Liver (tissue), 9 donors: ENCODE data around the gene ERCC6L2. TPM values are rescaled to one million over a fixed set of nuclear protein-coding genes. Genes with fewer than 3 reads are reported as not detected.

Source experiments
- DNase-seq: peaks from one replicate; pipeline ENCODE4 v3.0.0-alpha.2; 2017; ENCODE audit warnings: low spot score
- H3K27ac ChIP-seq, 2 donors: one replicate each; pipeline ENCODE4 v1.7.0; 2013; ENCODE audit warnings: inconsistent platforms in 2 of 2, low read length in 2 of 2, control low read depth in 1 of 2, low read depth in 1 of 2, mild to moderate bottlenecking in 1 of 2
- H3K27me3 ChIP-seq, 4 donors: one replicate each; pipeline versions ENCODE4 v1.6.1 to v1.7.0; 2013; ENCODE audit warnings: low read length in 3 of 4, inconsistent platforms in 1 of 4, mild to moderate bottlenecking in 1 of 4, moderate library complexity in 1 of 4; ENCODE audit not compliant: control insufficient read depth in 4 of 4, insufficient read depth in 4 of 4
- H3K36me3 ChIP-seq, 4 donors: one replicate each; pipeline versions ENCODE4 v1.6.1 to v1.7.0; 2013; ENCODE audit warnings: low read length in 3 of 4, mild to moderate bottlenecking in 3 of 4, low read depth in 1 of 4, moderate library complexity in 1 of 4; ENCODE audit not compliant: control insufficient read depth in 4 of 4, insufficient read depth in 3 of 4
- H3K4me1 ChIP-seq, 4 donors: one replicate each; pipeline versions ENCODE4 v1.6.1 to v1.7.0; 2013; ENCODE audit warnings: low read length in 3 of 4, mild to moderate bottlenecking in 3 of 4, moderate library complexity in 1 of 4; ENCODE audit not compliant: control insufficient read depth in 4 of 4, insufficient read depth in 4 of 4
- H3K4me3 ChIP-seq, 3 donors: one replicate each; pipeline versions ENCODE4 v1.6.1 to v1.7.0; 2013; ENCODE audit warnings: low read length in 3 of 3, control low read depth in 1 of 3, low read depth in 1 of 3, mild to moderate bottlenecking in 1 of 3
- H3K9ac ChIP-seq, 2 donors: one replicate each; pipeline ENCODE4 v1.7.0; 2013; ENCODE audit warnings: low read length in 2 of 2, mild to moderate bottlenecking in 2 of 2, moderate library complexity in 2 of 2, control low read depth in 1 of 2, low read depth in 1 of 2
- H3K9me3 ChIP-seq, 4 donors: one replicate each; pipeline versions ENCODE4 v1.6.1 to v1.7.0; 2013; ENCODE audit warnings: low read length in 3 of 4; ENCODE audit not compliant: control insufficient read depth in 4 of 4
- FOXA1 ChIP-seq: IDR thresholded peaks from 2 replicates; pipeline ENCODE4 v1.6.1; 2016; ENCODE audit warnings: antibody characterized with exemption
- GABPA ChIP-seq, 2 donors: IDR thresholded peaks in 1 of 2; conservative IDR thresholded peaks in 1 of 2; 2 replicates each; pipeline ENCODE4 v1.6.1; 2016; ENCODE audit warnings: antibody characterized with exemption in 2 of 2, mild to moderate bottlenecking in 1 of 2, moderate library complexity in 1 of 2
- HNF4A ChIP-seq, 2 donors: conservative IDR thresholded peaks; 2 replicates each; pipeline ENCODE4 v1.6.1; 2016; ENCODE audit warnings: antibody characterized with exemption in 2 of 2, mild to moderate bottlenecking in 2 of 2
- HNF4G ChIP-seq: IDR thresholded peaks from 2 replicates; pipeline ENCODE4 v1.6.1; 2016; ENCODE audit warnings: antibody characterized with exemption
- RAD21 ChIP-seq, 2 donors: IDR thresholded peaks; 2 replicates each; pipeline ENCODE4 v1.6.1; 2016; ENCODE audit warnings: antibody characterized with exemption in 2 of 2, mild to moderate bottlenecking in 2 of 2
- TAF1 ChIP-seq: conservative IDR thresholded peaks from 2 replicates; pipeline ENCODE4 v1.6.1; 2016; ENCODE audit warnings: antibody characterized with exemption, mild to moderate bottlenecking
- YY1 ChIP-seq: IDR thresholded peaks from 2 replicates; pipeline ENCODE4 v1.6.1; 2016; ENCODE audit warnings: antibody characterized with exemption, mild to moderate bottlenecking
- WGBS: extraction: QIAGEN DNeasy Blood & Tissue Kit; methylation state at CpG from one replicate; pipeline ENCODE4 v1.1.7; 2013; 5-methylcytosine and 5-hydroxymethylcytosine counted together
- polyA plus RNA-seq, 2 donors: library from polyadenylated mRNA; stranded (reverse) in 1 of 2; unstranded in 1 of 2; fragments of 200-250 nt in 1 of 2; fragments of >200 nt in 1 of 2; fragmentation: Nextera tagmentation in 1 of 2; extraction: Ambion mirVana in 1 of 2; gene quantifications; one replicate each; pipeline versions ENCODE4 v1.2.1 to v1.2.3, GENCODE V29; 2013 to 2015
- total RNA-seq, 2 donors: library from RNA; depleted of rRNA; stranded (reverse); fragments of >200 nt; gene quantifications; one replicate each; pipeline ENCODE4 v1.2.3, GENCODE V29; 2014
- TF ChIP-seq, protein P1 (sequence below): IDR thresholded peaks from 2 replicates; pipeline ENCODE4 v1.6.1; 2016; ENCODE audit warnings: antibody characterized with exemption
- TF ChIP-seq, protein P2 (sequence below): IDR thresholded peaks from 2 replicates; pipeline ENCODE4 v1.6.1; 2016; ENCODE audit warnings: antibody characterized with exemption, mild to moderate bottlenecking
- TF ChIP-seq, protein P3 (sequence below): IDR thresholded peaks from 2 replicates; pipeline ENCODE4 v1.6.1; 2016; ENCODE audit warnings: antibody characterized with exemption
- donor health status: healthy.
- donor health status: healthy.
- donor health status: healthy.
- donor health status: healthy.
- donor health status: healthy.

Gene ERCC6L2
- total and polyA plus RNA-seq, 4 donors: 4.7 to 46.0 (median 22.0) TPM

DNA sequence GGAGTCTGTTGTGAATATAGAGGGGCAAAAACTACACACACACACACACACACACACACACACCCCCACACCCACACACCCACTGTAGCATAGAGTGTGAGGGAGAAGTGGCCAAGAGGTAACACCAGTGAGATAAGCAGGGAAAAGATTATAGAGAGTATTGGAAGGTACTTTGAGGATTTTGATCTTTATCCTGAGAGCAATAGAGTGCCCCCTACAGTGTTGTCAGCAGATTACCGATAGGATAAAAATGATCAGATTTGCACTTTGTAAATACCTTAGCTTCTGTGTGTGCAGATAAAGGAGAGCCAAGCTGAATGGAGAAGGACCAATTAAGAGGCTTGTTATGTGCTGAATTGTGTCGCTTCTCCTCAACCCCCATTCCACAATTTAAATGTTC lies 32.3 kb downstream of the ERCC6L2 start:
- no peak for DNase-seq
- H3K36me3 ChIP-seq: peaks cover 0 to 3% (median 1%) of the 10 kb centered on the region in 4 donors
- 94% methylated on average over 2 of the region's 2 CpGs for WGBS
- H3K4me3 ChIP-seq: no peak overlapping the region
- no peak overlapping the region for H3K27ac ChIP-seq
- TF ChIP-seq RAD21 (IDR thresholded peaks at IDR 0.05): no peak
- H3K9ac ChIP-seq: no peak overlapping the region
- no peaks in the 10 kb centered on the region for H3K9me3 ChIP-seq
- H3K27me3 ChIP-seq: no peaks in the 10 kb centered on the region
- peaks cover 0 to 5% (median 2%) of the 10 kb centered on the region in 4 donors for H3K4me1 ChIP-seq

DNA sequence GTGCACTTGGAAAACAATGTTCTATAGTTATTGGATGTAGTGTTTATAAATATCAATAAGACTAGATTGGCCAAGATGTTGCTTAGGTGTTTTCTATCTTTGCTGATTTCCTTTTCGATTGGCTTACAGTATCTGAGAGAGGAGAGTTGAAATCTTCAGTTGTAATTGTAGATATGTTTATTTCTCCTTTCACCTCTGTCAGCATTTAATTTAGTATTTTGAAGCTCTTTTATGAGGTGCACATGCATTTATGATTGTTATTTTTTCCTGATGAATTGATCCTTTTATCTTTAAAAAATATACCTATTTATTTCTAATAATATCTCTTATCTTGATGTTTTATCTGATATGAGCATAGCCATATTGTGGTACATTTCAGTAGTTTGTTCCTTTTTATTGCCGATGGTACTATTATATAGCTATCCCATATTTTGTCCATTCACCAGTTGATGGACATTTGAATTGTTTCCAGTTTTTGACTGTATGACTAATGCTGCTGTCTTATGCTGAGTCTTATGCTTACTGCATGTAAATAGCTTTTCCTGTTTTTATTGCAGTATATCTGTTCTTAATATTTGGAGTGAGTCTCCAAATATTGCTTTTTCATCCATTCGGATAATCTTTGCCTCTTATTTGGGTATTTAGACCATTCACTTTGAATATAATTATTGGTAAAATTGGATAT lies 34.7 kb downstream of the ERCC6L2 start:
- Histone ChIP-seq H3K27ac (no peak overlapping the region), H3K9me3 (no peaks in the 10 kb centered on the region), H3K27me3 (no peaks in the 10 kb centered on the region), H3K4me3 (no peak overlapping the region), H3K36me3 (peaks cover 0 to 3% (median 1%) of the 10 kb centered on the region in 4 donors), H3K4me1 (peaks cover 0 to 5% (median 2%) of the 10 kb centered on the region in 4 donors), H3K9ac (no peak overlapping the region)
- TF ChIP-seq, protein P1, sequence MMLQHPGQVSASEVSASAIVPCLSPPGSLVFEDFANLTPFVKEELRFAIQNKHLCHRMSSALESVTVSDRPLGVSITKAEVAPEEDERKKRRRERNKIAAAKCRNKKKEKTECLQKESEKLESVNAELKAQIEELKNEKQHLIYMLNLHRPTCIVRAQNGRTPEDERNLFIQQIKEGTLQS: no peak
- TF ChIP-seq HNF4A (conservative IDR thresholded peaks at IDR 0.05): no peak
- TF ChIP-seq HNF4G: no peak
- no peak for TF ChIP-seq YY1
- TF ChIP-seq, protein P2, sequence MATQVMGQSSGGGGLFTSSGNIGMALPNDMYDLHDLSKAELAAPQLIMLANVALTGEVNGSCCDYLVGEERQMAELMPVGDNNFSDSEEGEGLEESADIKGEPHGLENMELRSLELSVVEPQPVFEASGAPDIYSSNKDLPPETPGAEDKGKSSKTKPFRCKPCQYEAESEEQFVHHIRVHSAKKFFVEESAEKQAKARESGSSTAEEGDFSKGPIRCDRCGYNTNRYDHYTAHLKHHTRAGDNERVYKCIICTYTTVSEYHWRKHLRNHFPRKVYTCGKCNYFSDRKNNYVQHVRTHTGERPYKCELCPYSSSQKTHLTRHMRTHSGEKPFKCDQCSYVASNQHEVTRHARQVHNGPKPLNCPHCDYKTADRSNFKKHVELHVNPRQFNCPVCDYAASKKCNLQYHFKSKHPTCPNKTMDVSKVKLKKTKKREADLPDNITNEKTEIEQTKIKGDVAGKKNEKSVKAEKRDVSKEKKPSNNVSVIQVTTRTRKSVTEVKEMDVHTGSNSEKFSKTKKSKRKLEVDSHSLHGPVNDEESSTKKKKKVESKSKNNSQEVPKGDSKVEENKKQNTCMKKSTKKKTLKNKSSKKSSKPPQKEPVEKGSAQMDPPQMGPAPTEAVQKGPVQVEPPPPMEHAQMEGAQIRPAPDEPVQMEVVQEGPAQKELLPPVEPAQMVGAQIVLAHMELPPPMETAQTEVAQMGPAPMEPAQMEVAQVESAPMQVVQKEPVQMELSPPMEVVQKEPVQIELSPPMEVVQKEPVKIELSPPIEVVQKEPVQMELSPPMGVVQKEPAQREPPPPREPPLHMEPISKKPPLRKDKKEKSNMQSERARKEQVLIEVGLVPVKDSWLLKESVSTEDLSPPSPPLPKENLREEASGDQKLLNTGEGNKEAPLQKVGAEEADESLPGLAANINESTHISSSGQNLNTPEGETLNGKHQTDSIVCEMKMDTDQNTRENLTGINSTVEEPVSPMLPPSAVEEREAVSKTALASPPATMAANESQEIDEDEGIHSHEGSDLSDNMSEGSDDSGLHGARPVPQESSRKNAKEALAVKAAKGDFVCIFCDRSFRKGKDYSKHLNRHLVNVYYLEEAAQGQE: no peak
- TF ChIP-seq GABPA (IDR thresholded peaks at IDR 0.05 in 1 of 2, conservative IDR thresholded peaks at IDR 0.05 in 1 of 2): no peak
- TF ChIP-seq TAF1: no peak
- no peak for TF ChIP-seq FOXA1
- TF ChIP-seq, protein P3, sequence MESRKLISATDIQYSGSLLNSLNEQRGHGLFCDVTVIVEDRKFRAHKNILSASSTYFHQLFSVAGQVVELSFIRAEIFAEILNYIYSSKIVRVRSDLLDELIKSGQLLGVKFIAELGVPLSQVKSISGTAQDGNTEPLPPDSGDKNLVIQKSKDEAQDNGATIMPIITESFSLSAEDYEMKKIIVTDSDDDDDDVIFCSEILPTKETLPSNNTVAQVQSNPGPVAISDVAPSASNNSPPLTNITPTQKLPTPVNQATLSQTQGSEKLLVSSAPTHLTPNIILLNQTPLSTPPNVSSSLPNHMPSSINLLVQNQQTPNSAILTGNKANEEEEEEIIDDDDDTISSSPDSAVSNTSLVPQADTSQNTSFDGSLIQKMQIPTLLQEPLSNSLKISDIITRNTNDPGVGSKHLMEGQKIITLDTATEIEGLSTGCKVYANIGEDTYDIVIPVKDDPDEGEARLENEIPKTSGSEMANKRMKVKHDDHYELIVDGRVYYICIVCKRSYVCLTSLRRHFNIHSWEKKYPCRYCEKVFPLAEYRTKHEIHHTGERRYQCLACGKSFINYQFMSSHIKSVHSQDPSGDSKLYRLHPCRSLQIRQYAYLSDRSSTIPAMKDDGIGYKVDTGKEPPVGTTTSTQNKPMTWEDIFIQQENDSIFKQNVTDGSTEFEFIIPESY: no peak
- no peak for DNase-seq
- 96% methylated on average over 3 of the region's 3 CpGs for whole genome bisulfite sequencing

DNA sequence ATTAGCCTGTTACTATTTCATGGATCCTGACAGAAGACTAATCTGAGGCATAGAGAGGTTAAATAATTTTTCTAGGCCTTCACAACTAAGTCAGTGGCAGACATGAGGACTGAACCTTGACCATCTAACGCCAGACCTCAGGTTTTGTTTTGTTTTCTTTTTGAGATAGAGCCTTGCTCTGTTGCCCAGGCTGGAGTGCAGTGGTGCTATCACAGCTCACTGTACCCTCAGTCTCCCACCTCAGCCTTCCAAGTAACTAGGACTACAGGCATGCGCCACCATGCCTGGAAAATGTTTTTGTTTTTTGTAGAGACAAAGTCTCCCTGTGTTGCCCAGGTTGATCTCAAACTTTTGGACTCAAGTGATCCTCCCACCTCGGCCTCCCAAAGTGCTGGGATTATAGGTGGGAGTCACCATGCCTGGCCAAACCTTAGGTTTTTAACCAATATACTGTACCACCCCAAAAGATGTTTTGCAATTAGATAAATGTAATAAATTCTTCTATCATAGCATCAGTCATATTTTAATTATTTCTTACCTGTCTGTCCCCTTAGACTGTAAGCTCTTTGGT lies 35.4 kb downstream of the ERCC6L2 start:
- DNase-seq: no peak
- Histone ChIP-seq H3K9ac (no peak overlapping the region), H3K27ac (no peak overlapping the region), H3K36me3 (peaks cover 0 to 4% (median 3%) of the 10 kb centered on the region in 4 donors), H3K27me3 (no peaks in the 10 kb centered on the region), H3K4me3 (no peak overlapping the region), H3K9me3 (no peaks in the 10 kb centered on the region), H3K4me1 (peaks cover 0 to 5% (median 2%) of the 10 kb centered on the region in 4 donors)
- WGBS: 74% methylated on average over 3 of the region's 3 CpGs
- TF ChIP-seq, protein P2: no peak
- peak; percentile 23 to 34 for TF ChIP-seq HNF4A (conservative IDR thresholded peaks at IDR 0.05)
